GM21619 (cell line): ENCODE data around the gene ALOXE3.
"Not testable (repeated sequence)": the region's sequence is repeated elsewhere in the genome, so short reads cannot be mapped to it uniquely, and the experiment has no call there.

Source experiments
- ATAC-seq: cut with Tn5 transposase; IDR thresholded peaks from one replicate; pipeline ENCODE4 v1.9.1; 2021; ENCODE audit not compliant: unreplicated experiment

ALOXE3 gene

DNA sequence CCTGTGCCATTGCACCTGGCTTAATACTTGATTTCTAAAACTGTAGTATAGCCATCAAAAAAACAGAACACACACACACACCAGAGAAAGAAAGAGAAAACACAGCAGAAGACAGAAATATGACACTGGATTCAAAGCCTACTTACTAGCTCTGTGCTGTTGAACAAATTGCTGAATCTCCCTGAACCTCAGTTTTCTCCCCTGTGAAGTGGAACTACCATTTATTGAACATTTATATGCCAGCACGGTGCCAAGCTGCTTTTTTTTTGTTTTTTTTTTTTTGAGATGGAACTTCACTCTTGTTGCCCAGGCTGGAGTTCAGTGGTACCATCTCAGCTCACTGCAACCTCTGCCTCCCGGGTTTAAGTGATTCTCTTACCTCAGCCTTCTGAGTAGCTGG, 17.6 kb downstream of the ALOXE3 start:
- no peak for ATAC-seq

DNA sequence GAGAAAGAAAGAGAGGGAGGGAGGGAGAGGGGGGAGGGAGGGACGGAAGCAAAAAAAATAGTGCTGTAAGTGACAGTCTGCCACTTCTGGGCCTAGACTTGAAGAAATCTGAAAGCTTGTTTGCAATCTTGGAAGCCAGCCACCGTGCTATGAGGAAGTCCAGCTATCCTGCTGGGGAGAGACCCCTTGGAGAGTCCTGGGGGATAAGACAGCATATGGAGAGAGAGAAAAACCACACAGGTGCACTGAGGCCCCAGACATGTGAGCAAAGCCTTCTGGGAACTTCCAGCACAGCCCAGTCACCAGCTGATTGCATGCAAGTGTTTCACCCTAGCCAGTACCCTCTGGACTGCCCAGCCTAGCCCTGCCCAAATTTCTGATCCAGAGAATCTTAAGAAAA, 18.2 kb downstream of the ALOXE3 start:
- ATAC-seq = no peak

DNA sequence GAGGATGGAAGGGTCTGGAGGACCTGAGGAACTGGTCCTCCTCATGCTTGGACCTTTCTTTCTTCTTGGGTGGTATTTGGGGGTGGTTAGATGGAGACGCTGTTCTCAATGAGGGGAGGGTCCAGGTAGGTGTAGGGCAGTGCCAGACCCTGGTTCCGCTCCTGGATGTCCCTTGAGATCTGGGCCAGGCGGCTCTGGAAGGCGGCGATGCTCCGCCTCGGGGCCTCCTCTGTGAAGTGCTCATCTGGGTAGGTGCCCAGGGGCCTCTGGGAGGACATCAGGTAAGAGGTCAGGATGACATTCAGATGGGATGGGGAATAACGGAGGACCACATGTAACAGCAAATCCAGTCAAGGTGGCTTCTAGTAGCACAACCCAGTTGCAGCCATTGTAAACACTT, 21.8 kb downstream of the ALOXE3 start:
- no peak for ATAC-seq

DNA sequence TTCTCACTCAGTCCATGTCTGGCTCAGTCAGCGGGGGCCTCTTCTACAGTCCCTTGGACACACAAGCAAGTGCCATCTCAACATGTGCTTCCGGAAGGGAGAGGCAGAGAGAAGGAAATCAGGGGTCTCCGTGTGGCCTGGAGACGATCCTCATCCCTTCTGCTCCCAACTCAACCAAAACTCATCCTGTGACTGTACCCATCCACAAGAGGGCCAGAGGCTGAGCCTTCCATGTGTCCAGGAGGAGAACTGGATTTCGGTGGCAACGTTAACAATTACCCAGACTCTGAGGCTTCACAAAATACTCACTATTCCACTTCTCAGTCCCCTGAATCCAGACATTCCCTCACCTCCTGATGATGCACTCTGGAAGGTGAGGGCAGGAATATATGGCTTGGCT, 23.0 kb downstream of the ALOXE3 start:
- ATAC-seq = no peak

DNA sequence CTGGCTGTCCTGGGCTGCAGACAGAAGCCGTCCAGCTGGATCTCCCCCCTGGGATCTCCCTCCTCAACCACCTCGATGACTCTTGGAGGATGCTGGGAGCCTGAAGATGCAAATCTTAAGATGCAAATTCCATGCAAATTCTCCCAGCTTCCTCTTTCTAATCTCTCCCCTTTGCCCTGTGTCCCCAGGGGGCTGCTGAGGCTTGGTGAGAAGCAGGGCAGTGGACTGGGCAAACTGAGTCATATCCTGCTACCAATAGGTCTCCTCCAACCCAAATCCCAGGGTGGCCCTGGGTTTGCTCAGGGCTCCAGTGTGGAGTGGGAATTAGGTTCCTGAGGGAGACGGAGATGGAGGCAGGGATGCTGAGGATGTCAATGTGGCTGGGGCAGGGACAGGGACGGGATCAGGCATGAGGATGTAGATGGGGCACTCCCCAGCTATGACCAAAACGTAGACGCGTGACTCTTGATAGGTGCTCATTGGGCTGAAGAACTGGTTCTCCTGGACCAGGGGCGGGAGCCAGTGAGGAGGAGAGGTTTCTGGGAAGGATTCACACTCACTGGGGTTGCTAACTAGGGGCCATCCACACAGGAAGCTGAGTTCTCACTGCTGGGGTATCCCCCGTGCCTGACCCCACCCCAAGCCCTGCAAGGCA, 27.2 kb downstream of the ALOXE3 start:
- peak; percentile 62 for ATAC-seq

DNA sequence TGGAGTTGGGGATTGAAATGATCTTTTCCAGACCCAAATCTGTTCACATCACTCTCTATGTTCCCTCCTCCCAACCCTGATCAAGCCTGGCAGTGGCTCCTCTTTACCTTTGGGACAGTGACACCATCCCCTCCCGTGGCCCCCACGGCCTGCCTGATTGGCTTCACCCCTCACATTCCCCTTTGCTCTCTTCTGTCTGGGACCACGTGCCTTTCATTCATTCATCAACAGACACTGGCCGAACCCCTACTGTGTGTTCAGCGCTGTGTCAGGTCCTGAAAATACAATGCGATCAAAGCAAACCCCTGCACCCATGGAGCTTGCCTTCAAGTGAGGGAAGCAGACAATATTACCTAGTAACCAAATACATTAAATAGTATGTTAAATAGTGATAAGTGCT, 28.6 kb downstream of the ALOXE3 start:
- ATAC-seq = no peak

DNA sequence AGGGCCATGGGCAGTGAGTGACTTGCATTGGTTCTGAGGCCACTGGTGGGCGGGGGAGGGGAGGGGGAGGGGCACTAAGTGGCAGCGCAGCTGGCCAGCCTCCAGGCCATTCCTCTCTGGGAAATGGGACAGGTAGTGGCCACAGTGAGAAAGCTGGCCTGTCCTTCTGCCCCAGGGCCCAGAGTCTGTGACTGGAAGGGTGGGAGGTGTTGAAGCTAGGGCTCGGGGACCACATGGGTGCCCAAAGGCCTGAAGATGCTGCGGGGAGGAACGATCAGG, 30.4 kb downstream of the ALOXE3 start:
- ATAC-seq = no peak

DNA sequence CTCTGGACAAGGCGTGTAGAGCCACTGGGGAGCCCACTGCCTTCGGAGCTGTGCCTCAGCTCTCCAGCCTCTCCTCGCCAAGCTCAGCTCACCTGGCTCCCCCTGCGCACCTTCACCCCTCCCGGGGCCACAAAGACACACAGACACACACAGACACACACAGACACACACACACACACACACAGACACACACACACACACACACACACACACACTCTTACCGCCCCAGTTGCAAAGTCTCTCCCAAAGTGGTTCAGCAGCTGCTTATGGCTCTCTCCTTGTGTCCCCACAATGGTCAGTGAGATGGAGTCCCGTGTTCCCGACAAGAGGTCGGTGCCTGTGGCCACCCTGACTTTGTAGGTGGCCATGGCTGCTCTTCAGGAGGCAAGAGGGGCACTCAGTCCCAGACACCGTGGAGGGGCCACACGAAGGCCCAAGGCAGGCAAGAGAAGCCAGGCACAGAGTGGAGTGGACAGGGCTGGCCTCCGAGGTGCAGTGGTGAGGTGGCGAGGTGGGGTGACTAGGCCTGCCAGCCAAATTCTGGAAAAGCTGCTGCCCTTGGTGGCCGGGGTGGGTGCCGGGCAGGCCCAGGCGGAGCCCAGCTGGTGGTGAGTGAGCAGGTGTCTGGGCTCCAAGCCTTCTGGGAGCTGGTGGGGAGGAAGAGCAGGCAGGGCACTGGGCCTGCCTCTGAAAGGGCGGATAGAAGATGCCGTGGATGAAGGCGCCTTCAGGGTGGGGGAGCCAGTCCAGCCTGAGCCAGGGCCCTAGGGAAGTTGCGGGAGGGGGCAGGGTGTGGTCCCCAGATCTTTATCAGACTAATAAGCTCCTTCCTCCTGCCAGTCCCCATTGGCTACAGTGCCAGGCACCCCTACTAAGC, 31.0 kb downstream of the ALOXE3 start, which contains the start of gene ALOX12B:
ALOX12B (minus strand) TSS at position 642 of the 877 bp plus-strand sequence; CDS start at position 368, 274 bp downstream.
- ATAC-seq = no peak

DNA sequence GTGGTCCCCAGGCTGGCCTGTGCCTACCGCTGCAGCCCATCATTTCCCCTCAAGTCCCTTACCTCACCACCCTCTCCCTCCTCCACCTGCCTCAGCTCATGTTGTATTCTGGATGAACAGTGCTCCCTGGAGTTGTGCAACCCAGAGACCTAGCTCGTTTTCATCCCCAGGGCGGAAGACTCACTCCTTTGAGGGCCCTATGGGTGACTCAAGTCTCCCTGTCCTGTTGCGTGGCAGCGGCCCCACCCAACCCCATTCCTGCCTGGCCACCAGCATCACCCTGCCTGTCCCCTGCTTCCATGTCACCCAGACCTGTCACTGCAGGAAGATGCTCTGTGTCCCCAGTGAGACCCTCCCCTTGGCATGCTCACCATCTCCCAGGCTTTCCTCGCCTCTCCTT, 34.1 kb downstream of the ALOXE3 start:
- no peak for ATAC-seq

DNA sequence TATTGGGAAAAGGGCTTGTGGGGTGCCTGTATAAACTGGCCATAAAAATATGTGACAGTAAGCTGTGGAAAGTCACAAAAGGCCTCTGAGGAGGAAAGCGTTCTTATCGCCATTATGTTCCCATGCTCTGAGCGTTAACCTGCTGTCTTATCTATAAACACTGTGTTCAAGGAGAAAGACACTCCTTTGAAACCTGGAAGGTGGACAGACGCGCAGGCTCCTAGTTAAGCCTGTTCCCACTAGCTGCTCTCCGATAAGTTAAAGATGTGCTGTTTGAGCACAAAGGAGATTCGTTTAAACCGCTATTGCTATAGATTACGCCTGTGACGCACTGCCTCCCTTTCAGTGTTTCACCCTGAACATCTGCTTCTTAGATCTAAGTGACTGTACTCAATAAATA, 36.0 kb downstream of the ALOXE3 start:
- ATAC-seq = no peak

DNA sequence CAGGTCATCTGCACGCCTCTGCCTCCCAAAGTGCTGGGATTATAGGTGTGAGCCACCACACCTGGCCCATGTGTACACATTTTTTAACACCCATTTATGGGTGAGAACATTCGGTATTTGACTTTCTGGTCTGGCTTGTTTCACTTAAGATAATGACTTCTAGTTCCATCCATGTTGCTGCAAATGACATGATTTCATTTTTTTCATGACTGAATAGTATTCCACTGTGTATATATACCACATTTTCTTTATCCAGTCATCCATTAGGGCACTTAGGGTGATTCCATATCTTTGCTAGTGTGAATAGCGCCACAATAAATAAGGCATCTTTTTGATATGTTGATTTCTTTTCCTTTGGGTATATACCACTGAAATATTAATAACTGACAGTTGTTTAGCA, 36.4 kb downstream of the ALOXE3 start:
- ATAC-seq = no peak

DNA sequence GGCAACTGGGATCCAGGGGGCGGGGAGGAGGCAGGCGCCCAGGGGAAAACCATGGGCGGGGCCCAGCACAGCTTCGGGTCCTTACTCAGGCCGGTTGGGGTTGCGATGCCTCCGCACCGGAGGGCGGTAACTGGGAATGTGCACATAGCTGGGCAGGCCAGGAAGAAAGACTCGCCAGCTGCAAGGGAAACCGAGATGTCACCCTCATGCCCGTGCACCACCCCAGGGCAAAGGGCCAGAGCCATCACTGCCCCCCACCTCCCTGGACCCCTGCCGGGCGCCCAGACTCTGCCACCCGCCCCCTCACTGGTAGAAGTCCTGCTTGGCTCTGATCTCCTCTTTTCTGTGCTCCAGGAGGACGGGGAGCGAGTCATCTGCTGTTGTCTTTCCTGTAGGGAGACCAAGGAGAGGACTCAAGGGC, 37.5 kb downstream of the ALOXE3 start:
- no peak for ATAC-seq

DNA sequence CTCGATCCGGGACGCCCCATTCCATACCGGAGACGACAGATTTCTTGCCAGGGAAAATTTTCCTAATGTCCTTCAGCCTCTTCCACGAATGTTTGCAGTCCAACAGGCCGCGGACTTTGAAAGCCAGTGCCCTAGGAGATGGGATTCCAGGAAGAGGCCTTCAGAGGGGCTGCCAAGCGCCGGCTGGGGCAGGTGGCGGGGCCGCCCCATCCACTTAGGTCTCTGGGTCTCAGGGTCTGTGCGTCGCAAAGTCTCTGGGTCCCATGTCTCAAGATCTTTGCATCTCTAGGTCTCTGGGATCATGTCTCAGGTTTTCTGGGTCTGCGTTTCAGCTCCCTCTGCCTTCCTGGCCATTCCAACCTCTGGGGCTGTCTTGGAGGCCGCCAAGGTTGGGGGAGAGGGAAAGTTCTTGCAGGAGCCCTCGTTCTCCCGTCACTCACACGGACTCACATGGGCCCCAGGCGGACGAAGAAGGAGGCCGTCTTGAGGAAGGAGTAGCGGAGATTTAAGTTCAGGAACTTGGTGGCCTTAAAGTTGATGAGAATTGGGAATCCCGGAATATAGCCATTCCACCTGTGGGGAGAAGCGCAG, 38.0 kb downstream of the ALOXE3 start:
- ATAC-seq = no peak

DNA sequence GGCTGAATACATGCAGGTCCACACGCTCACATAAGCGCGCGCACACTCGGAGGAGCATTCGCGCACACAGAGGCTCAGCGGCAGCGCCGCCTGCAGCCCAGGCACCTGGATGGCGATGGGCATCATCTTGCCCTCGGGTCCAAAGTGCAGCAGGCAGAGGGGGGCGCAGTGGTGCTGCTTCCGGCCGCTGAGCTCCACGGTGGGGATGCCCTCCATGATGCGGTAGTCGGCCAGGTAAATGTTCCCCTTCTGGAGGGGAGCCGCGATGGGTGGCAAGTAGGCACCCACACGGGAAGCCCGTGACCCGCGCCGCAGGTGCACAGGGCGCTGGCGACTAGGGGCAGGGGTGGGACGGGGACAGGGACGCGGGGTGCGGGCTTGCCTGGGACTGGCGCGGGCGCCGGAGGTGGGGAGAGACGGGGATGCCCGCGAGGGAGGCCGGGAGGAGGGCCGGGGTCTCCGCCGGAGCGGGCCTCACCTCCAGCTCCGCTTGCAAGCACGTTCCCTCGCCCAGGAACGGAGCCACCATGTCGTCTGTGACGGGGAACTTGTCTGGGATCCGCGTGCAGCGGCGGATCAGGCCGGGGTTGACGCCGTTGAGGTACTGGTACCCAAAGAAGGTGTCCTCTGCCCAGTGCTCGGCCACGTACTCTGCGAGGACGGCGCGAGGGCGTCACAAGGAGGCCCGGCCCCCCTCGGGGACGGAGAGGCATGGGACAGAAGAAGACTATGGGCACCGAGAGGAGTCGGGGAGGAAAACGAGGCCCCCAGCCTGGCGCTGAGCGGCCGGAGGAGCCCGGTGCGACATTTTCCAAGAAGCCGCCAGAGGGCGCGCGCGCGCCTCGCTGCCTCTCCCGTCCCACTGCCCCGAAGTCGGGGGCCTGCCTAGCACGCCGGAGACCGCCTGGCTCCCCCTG, 38.8 kb downstream of the ALOXE3 start:
- ATAC-seq = peak; percentile 59

DNA sequence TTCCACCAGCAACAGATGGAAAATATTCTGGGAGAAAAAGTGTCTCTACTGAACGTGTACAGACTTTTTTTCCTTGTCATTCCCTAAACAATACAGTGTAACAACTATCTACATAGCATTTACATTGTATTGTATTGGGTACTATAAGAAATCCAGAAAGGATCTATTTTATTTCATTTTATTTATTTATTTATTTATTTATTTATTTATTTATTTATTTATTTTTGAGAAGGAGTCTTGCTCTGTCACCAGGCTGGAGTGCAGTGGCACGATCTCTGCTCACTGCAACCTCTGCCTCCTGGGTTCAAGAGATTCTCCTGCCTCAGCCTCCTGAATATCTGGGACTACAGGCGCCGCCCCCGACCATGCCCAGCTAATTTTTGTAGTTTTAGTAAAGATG, 40.4 kb downstream of the ALOXE3 start:
- not testable (repeated sequence) for ATAC-seq

DNA sequence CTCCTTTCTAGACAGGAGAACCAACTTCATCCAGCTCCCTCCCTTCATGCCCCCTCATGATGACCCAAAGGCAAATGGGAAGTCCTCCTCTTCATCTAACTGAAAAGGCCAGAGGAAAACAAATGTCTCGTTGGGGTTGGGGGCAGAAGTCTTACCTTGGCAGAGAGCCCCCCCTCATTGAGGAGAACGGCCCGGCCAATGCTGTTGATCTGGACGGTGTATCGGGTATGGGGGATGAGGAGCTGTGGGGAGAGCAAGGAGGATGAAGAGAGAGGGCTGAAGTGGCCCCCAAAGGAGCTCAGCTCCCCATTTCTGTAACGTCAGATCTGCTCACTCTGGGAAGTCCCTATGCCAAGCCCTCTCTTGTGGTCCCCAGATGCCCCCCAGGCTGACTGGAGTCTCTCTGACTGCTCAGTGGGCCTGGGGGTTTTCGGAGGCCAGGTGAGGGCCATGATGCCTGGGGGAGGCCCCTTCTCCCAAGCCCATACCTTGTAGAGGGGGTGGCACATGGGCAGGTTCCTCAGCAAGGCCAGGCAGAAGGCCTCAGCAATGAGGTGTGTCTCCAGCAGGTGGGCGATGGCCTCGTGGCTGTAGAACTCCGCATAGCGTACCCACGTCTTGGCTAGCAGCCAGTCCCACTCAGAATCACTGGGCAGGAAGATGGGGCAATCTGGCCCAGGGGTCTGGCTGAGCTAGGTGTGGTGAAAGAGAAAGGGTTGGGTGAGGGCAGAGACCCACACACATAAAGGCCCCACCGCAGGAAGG, 41.6 kb downstream of the ALOXE3 start:
- ATAC-seq = no peak

DNA sequence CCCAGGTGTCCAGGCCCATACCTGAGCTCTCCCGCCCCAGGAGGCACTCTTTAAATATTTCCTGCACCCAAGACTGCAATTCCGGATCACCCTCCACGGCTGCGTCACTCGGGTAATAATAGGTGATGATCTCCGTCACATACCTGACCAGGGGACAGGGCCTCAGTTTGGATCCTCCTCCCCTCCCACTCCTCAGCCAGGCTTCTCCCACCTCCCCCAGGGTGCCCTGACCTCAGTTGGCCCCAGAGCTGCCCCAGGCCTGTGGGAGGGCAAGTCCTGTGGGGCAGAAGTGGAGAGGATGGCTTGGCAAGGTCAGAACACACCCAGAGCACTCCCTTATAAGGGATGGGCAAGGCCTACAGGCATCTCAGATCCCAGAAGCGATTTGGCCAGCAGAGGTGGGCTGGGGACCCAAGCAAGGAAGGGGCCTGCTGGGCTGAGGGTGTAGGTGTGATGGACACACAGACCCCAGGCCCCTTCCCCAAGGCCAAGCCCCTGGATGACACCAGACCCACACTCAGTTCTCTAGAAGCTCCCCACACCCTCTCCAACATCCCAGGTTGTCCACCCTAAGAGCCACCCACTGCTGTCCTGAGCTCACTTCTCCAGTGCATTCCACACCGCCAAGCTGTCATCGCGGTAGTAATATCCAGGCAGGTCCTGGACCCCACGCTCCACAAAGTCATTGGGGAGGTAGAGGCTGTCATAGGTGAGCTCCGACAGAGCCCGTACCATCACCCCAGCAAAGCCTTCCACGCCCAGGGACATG, 42.6 kb downstream of the ALOXE3 start:
- ATAC-seq = no peak

DNA sequence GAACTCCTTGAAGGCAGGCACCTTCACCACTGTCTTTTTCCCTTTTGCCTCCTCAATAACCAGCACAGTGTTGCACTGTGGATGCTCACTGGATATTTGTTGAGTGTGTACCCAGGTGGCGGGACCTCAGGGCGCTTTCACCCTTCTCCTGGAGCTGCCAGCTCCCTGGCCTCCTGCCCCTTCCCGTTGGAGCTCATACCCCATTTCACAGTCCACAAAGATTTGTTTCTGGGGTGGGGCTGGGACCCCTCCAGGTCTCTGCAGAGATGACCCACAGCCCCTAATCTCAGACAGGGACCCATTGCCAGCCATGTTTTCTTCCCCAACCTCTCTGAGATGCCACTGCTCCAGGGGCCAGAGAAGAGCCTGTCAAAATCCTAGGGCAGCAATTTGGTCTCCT, 43.2 kb downstream of the ALOXE3 start:
- ATAC-seq = no peak

DNA sequence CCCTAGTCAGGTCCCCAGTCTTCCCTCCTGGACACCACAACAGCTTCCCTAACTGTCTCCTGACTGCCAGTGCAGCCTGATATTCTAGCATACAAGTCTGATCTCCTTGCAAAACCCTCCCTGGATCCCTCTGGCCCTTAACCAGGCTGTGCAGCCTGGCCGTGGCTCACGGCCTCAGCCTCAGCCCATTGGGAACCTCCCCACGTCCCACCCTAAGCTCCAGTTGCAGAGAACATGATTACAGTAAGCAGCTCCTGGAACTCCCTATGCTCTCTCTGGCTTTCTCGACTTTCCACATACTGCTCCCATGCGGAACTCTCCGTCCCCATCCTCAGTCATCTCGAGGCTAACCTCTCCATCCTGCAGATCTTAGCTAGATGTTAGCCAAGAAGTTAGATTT, 43.8 kb downstream of the ALOXE3 start:
- ATAC-seq = no peak
